Central memory CD4-positive, alpha-beta T cell (primary cell): ENCODE data around the gene GEMIN7.
A peak's percentile ranks its signal among the peaks of the same experiment; 100 is the strongest.
"Not testable (repeated sequence)": the region's sequence is repeated elsewhere in the genome, so short reads cannot be mapped to it uniquely, and the experiment has no call there.

ENCODE experiments used
- DNase-seq: peaks from one replicate; pipeline ENCODE4 v3.0.0; 2022

GEMIN7 gene

GRCh38 chr19:45107621-45108150 lies 28.6 kb downstream of the GEMIN7 start:
- DNase-seq = no peak

- DNase-seq = no peak
Measured at GRCh38 chr19:45110851-45111266, 31.8 kb downstream of the GEMIN7 start.

GRCh38 chr19:45112111-45112827 lies 33.2 kb downstream of the GEMIN7 start:
- no peak for DNase-seq

- no peak for DNase-seq
Measured at GRCh38 chr19:45113628-45114027, 34.6 kb downstream of the GEMIN7 start.

- DNase-seq = no peak
Measured at GRCh38 chr19:45114116-45114515, 35.1 kb downstream of the GEMIN7 start.

GRCh38 chr19:45115809-45116615 lies 37.0 kb downstream of the GEMIN7 start:
- DNase-seq = no peak

GRCh38 chr19:45117167-45117594 lies 38.1 kb downstream of the GEMIN7 start:
- peak; percentile 31 for DNase-seq

- no peak for DNase-seq
Measured at GRCh38 chr19:45117671-45118070, 38.6 kb downstream of the GEMIN7 start.

GRCh38 chr19:45118106-45118505 lies 39.0 kb downstream of the GEMIN7 start:
- no peak for DNase-seq

GRCh38 chr19:45118591-45119355 lies 39.7 kb downstream of the GEMIN7 start:
- not testable (repeated sequence) for DNase-seq

GRCh38 chr19:45119582-45119981 lies 40.5 kb downstream of the GEMIN7 start:
- DNase-seq = no peak

- no peak for DNase-seq
Measured at GRCh38 chr19:45121827-45122345, 42.8 kb downstream of the GEMIN7 start.

GRCh38 chr19:45122832-45123231 lies 43.8 kb downstream of the GEMIN7 start:
- DNase-seq = no peak

- no peak for DNase-seq
Measured at GRCh38 chr19:45123440-45123850, 44.4 kb downstream of the GEMIN7 start.

GRCh38 chr19:45124021-45124420 lies 45.0 kb downstream of the GEMIN7 start:
- no peak for DNase-seq

GRCh38 chr19:45125360-45125759 lies 46.3 kb downstream of the GEMIN7 start:
- no peak for DNase-seq

GRCh38 chr19:45125975-45126493 lies 47.0 kb downstream of the GEMIN7 start:
- peak; percentile 50 for DNase-seq

- no peak for DNase-seq
Measured at GRCh38 chr19:45126654-45127053, 47.6 kb downstream of the GEMIN7 start.

GRCh38 chr19:45128146-45128545 lies 49.1 kb downstream of the GEMIN7 start:
- no peak for DNase-seq

GRCh38 chr19:45128806-45129205 lies 49.7 kb downstream of the GEMIN7 start:
- no peak for DNase-seq

- DNase-seq = no peak
Measured at GRCh38 chr19:45130236-45130635, 51.2 kb downstream of the GEMIN7 start.

GRCh38 chr19:45130888-45131615 lies 52.0 kb downstream of the GEMIN7 start:
- no peak for DNase-seq
